Ishikawa (cell line): ENCODE data around the gene NHLH1.

ENCODE experiments used
- CEBPB ChIP-seq: IDR thresholded peaks from 2 replicates; pipeline ENCODE4 v1.6.1; 2012
- CREB1 ChIP-seq: IDR thresholded peaks from 2 replicates; pipeline ENCODE4 v1.6.1; 2012; ENCODE audit warnings: low read depth
- EGR1 ChIP-seq: IDR thresholded peaks from 2 replicates; pipeline ENCODE4 v1.6.1; 2012
- EP300 ChIP-seq: IDR thresholded peaks from 2 replicates; pipeline ENCODE4 v1.6.1; 2012; ENCODE audit warnings: borderline replicate concordance
- FOXM1 ChIP-seq: IDR thresholded peaks from 2 replicates; pipeline ENCODE4 v1.6.1; 2012; ENCODE audit warnings: low read depth, borderline replicate concordance
- NFIC ChIP-seq: IDR thresholded peaks from 2 replicates; pipeline ENCODE4 v1.6.1; 2012
- RAD21 ChIP-seq: IDR thresholded peaks from 2 replicates; pipeline ENCODE4 v1.6.1; 2012; ENCODE audit warnings: low read depth
- REST ChIP-seq: IDR thresholded peaks from 2 replicates; pipeline ENCODE4 v1.6.1; 2012; ENCODE audit warnings: low read depth, mild to moderate bottlenecking
- TAF1 ChIP-seq: IDR thresholded peaks from 2 replicates; pipeline ENCODE4 v1.6.1; 2012; ENCODE audit warnings: low read depth, mild to moderate bottlenecking
- TCF12 ChIP-seq: IDR thresholded peaks from 2 replicates; pipeline ENCODE4 v1.6.1; 2012; ENCODE audit warnings: low read depth
- TEAD4 ChIP-seq: IDR thresholded peaks from 2 replicates; pipeline ENCODE4 v1.6.1; 2012
- YY1 ChIP-seq: IDR thresholded peaks from 2 replicates; pipeline ENCODE4 v1.6.1; 2012; ENCODE audit warnings: low read depth
- ZBTB7A ChIP-seq: IDR thresholded peaks from 2 replicates; pipeline ENCODE4 v1.6.1; 2012; ENCODE audit warnings: low read depth
- TF ChIP-seq, protein P1 (sequence below): IDR thresholded peaks from 2 replicates; pipeline ENCODE4 v1.6.1; 2012
- TF ChIP-seq, protein P2 (sequence below): IDR thresholded peaks from 2 replicates; pipeline ENCODE4 v1.6.1; 2012

NHLH1 gene

GRCh38 chr1:160361199-160361598, 5.7 kb upstream of the NHLH1 start:
- TF ChIP-seq ZBTB7A (no peak), CREB1 (no peak), CEBPB (no peak), RAD21 (no peak), EP300 (no peak), TAF1 (no peak), FOXM1 (no peak), REST (no peak), TEAD4 (no peak)
- TF ChIP-seq, protein P1, sequence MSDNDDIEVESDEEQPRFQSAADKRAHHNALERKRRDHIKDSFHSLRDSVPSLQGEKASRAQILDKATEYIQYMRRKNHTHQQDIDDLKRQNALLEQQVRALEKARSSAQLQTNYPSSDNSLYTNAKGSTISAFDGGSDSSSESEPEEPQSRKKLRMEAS, result no peak

DNA sequence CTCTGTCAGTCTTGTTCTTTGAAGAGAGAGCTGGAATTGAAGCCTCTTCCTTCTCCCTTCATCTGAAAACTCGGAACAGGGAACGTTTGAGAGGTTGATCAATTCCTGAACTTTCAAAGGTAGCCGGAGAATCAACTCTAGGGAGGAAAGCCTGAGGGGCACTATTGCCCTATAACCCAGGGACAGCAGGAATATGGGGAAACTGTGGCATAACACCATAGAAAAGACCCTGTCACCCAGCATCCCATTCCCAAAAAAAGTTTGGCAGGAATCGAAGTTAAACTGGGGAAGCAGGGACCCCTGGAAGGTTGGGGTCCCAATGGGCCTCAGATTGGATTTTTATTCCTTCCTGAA, 5.1 kb upstream of the NHLH1 start:
- TF ChIP-seq FOXM1 (no peak), ZBTB7A (no peak), TAF1 (no peak), CEBPB (no peak), NFIC (no peak), RAD21 (no peak), EP300 (no peak), YY1 (no peak), REST (no peak), TEAD4 (no peak)
- TF ChIP-seq, protein P2, sequence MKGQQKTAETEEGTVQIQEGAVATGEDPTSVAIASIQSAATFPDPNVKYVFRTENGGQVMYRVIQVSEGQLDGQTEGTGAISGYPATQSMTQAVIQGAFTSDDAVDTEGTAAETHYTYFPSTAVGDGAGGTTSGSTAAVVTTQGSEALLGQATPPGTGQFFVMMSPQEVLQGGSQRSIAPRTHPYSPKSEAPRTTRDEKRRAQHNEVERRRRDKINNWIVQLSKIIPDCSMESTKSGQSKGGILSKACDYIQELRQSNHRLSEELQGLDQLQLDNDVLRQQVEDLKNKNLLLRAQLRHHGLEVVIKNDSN, result no peak
- TF ChIP-seq, protein P1, result no peak

DNA sequence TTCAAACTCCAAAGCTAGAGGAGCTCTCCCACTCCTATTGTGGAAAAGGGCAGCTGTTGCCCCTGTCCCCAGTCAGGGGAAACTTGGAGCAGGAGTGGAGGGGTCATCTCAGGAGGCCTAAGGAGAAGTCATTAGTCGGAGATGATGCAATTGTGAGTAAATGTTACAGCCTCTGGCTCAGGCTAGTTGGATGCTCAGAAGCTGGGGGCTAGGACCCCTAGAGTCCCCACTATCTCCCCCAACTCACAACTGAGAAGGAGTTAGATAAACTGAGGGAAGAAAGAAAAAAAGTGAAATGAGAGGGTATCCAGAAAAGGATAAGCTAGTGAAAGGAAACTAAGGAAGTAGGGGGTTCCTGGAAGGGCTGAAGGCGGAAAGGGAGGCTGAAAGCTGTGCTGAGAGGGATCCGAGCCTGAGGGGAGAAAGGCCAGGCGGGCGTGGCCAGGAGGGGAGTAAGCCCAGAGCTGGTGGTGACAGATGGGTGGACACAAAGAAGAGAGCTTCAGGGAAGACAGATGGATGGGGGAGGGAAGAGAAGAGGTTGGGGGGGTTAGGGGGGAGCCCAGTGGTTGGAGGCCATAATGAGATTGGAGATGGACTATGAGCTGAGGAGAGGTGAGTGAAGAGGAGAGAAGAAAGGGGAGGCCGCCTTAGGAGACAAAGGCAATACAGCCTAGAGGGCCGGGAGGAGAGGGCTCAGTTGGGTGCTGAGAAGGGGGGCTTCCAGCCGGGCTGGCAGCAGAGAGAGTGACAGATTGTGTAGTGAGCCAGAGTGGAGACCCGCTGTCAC, 4.5 kb upstream of the NHLH1 start:
- no peak for TF ChIP-seq CREB1
- TF ChIP-seq, protein P1, result no peak
- TF ChIP-seq CEBPB, result no peak
- no peak for TF ChIP-seq EGR1
- TF ChIP-seq TCF12, result no peak
- no peak for TF ChIP-seq TAF1
- TF ChIP-seq FOXM1, result no peak
- TF ChIP-seq REST, result no peak
- no peak for TF ChIP-seq EP300
- TF ChIP-seq NFIC, result no peak
- TF ChIP-seq RAD21, result no peak
- no peak for TF ChIP-seq ZBTB7A
- TF ChIP-seq, protein P2, result no peak
- TF ChIP-seq YY1, result no peak
- no peak for TF ChIP-seq TEAD4

DNA sequence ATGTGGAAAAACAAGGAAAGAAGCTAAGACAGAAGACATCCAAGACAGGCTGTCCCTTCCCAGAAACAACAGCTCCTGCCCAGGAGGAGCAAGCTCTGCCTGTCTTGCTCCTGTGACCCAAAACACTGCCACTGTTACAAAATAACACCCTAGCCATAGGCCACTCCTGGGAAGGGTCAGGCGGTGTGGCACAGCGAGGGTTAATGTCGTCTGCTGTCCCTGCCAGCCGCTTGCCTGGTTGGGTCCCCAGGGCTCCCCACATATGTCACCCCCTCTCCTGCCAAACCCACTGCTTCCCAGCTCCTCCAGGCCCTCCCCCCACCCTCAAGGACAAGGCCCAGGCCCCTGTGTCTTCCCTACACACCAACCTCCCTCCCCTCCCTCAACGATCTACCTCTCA, 3.9 kb upstream of the NHLH1 start:
- TF ChIP-seq EP300 (no peak), CEBPB (no peak), TCF12 (no peak), NFIC (no peak), FOXM1 (no peak)
- TF ChIP-seq, protein P2, result no peak
- TF ChIP-seq, protein P1, result no peak
